ENCODE measurements around the gene AGAP1. TPM values are rescaled to one million over a fixed set of nuclear protein-coding genes. Genes with fewer than 3 reads are reported as not detected.

AGAP1 gene
- total RNA-seq, 1 donor from 2014 or later = 21.1 TPM

DNA sequence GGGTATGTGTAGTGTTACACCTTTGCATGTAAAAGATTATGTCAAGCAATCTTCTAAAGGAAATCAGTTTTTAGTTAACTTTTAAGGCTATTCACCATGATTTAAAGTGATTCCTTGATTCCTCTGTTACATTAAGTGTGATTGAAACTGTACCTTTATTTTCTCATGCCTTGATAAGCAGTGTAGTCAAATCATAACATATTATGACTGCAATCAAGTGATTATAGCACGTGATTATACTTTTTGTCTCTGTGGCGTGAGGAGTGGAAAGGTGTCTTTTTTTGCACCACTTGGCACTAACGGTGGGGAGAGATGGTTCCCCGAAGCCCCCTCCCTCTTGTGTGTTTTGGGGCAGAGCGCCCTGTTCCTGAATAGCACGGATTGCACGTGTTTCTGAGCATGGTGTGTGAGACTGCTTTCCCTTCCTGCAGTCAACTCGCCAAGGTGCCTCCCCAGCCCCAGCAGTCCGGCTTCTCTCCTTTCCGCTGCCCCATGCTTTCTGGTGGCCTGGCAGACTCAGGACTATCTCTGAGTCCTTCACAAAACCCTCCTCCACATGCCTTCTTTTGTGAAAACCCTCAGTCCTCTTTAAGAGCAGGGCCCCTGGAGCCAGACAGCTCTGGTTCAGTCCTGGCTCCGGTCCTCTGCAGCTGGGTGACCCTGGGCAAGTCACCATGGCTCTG lies 68.4 kb downstream of the AGAP1 start:
- Histone ChIP-seq H3K27ac (no peak overlapping the region), H3K9me3 (no peaks in the 10 kb centered on the region), H3K27me3 (no peaks in the 10 kb centered on the region), H3K4me3 (no peak overlapping the region), H3K4me1 (peaks cover 36% of the 10 kb centered on the region), H3K36me3 (no peaks in the 10 kb centered on the region)
- intact Hi-C loops (cut with DNase I) = no loop called here
- TF ChIP-seq, protein P1, sequence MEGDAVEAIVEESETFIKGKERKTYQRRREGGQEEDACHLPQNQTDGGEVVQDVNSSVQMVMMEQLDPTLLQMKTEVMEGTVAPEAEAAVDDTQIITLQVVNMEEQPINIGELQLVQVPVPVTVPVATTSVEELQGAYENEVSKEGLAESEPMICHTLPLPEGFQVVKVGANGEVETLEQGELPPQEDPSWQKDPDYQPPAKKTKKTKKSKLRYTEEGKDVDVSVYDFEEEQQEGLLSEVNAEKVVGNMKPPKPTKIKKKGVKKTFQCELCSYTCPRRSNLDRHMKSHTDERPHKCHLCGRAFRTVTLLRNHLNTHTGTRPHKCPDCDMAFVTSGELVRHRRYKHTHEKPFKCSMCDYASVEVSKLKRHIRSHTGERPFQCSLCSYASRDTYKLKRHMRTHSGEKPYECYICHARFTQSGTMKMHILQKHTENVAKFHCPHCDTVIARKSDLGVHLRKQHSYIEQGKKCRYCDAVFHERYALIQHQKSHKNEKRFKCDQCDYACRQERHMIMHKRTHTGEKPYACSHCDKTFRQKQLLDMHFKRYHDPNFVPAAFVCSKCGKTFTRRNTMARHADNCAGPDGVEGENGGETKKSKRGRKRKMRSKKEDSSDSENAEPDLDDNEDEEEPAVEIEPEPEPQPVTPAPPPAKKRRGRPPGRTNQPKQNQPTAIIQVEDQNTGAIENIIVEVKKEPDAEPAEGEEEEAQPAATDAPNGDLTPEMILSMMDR (IDR thresholded peaks at IDR 0.05) = no peak
- TF ChIP-seq POLR2A (IDR thresholded peaks at IDR 0.05) (no peak), POLR2AphosphoS5 (IDR thresholded peaks at IDR 0.05; ENCODE audit: insufficient read depth in 1 of 2, low read depth in 1 of 2) (no peak)
- DNase-seq (ENCODE audit: extremely low spot score in 2 of 2) = no peak

DNA sequence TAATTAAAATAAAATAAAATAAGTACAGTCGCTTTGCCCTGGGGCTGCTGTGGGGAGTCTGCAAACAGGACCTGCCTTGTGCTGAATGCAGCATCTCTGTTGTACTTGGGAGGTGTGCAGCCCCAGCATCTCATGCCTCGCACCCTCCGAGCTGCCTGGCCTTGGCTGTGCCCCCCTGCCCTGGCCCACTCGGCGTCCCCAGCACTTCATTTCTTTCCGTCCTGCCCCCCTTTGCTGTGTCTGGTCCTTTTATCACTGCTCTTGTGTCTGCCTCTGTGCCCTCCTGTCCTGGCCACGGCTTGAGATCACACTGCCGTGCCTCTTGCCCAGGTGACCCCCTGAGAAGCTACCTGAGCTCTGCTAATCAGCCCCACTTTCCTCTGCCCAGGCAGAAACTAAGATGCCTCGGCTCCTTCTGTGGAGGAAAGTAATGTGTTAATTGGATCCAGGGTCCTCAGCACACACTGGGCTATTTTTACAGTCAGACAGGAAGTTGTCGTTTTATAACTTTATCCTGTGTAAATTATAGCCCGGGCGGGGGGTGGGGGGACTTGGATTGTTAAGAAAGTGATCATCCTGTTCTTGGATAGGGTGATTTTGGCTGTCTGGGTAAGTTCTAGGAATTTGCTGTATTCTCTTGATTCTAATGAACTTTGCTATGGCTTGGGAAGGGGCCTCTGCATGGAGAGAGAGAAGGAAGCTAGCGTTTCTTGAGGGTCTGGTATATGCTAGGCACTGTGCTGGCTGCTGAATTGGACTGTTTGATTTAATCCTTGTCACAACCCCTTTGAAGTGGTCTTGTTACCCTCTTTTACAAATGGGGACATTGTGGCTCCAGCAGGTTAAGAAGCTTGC lies 69.4 kb downstream of the AGAP1 start:
- intact Hi-C loops (cut with DNase I) = no loop called here
- no peak overlapping the region for H3K4me3 ChIP-seq
- H3K27me3 ChIP-seq = no peaks in the 10 kb centered on the region
- no peak overlapping the region for H3K27ac ChIP-seq
- TF ChIP-seq POLR2AphosphoS5 (IDR thresholded peaks at IDR 0.05; ENCODE audit: insufficient read depth in 1 of 2, low read depth in 1 of 2) (no peak), POLR2A (IDR thresholded peaks at IDR 0.05) (no peak)
- TF ChIP-seq, protein P1 (IDR thresholded peaks at IDR 0.05) = no peak
- H3K9me3 ChIP-seq = no peaks in the 10 kb centered on the region
- H3K4me1 ChIP-seq = peaks cover 36% of the 10 kb centered on the region
- no peak for DNase-seq (ENCODE audit: extremely low spot score in 2 of 2)
- H3K36me3 ChIP-seq = no peaks in the 10 kb centered on the region

DNA sequence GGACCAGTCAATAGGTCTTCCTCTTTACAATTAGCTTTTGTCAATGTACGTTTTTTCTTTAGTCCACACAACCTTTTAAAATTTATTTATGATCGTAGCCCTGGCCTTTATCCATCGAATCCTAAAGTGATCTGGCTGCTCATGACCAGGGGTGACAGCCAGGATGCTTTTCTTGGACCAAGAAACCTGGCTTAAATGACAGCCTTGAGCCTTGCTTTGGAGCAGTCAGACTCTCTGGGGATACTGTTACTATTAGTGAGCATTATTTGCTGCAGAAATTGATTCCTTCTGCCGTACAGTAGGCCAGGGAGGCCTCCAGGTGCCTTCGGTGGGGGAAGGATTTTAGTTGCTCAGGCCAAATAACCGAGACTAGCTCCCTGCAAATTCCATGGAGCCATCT lies 70.2 kb downstream of the AGAP1 start:
- TF ChIP-seq, protein P1 (IDR thresholded peaks at IDR 0.05) = no peak
- TF ChIP-seq POLR2A (IDR thresholded peaks at IDR 0.05) (no peak), POLR2AphosphoS5 (IDR thresholded peaks at IDR 0.05; ENCODE audit: insufficient read depth in 1 of 2, low read depth in 1 of 2) (no peak)
- H3K9me3 ChIP-seq = no peaks in the 10 kb centered on the region
- no peak for DNase-seq (ENCODE audit: extremely low spot score in 2 of 2)
- no peak overlapping the region for H3K27ac ChIP-seq
- no peaks in the 10 kb centered on the region for H3K36me3 ChIP-seq
- no peak overlapping the region for H3K4me3 ChIP-seq
- no peaks in the 10 kb centered on the region for H3K27me3 ChIP-seq
- H3K4me1 ChIP-seq = peaks cover 36% of the 10 kb centered on the region
- intact Hi-C loops (cut with DNase I) = no loop called here

DNA sequence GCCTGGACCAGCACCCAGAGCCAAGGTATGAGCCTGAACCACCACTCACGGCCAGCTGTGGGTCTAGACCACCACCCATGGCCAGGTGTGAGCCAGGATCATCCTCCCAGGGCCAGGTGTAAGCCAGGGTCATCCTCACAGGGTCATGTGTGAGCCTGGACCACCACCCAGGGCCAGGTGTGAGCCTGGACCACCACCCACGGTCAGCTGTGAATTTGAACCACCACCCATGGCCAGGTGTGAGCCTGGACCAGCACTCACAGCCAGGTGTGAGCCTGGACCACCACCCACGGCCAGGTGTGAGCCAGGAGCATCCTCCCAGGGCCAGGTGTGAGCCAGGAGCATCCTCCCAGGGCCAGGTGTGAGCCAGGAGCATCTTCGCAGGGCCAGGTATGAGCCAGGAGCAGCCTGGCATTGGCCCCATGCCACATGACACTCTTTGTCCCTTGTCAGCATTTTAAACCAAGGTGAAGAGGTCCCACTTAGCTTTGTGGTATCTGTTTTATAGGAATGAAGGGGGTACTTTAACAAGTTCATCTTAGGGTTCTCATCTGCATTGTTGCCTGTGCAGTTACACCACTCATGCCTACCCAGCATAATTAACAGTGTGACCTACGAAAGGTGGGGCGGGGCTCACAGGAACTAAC lies 71.2 kb downstream of the AGAP1 start:
- TF ChIP-seq, protein P1 (IDR thresholded peaks at IDR 0.05) = no peak
- TF ChIP-seq POLR2AphosphoS5 (IDR thresholded peaks at IDR 0.05; ENCODE audit: insufficient read depth in 1 of 2, low read depth in 1 of 2) = no peak
- TF ChIP-seq POLR2A (IDR thresholded peaks at IDR 0.05) = no peak
- Histone ChIP-seq H3K27ac (no peak overlapping the region), H3K27me3 (no peaks in the 10 kb centered on the region), H3K4me3 (no peak overlapping the region), H3K36me3 (no peaks in the 10 kb centered on the region), H3K9me3 (no peaks in the 10 kb centered on the region), H3K4me1 (peaks cover 41% of the 10 kb centered on the region)
- intact Hi-C loops (cut with DNase I) = no loop called here
- DNase-seq (ENCODE audit: extremely low spot score in 2 of 2) = no peak

Data from vagina (tissue), 2 donors.